AG04450 (cell line): ENCODE measurements around the gene SYTL2. TPM values are rescaled to one million over a fixed set of nuclear protein-coding genes. Genes with fewer than 3 reads are reported as not detected.

ENCODE experiments used
- CTCF ChIA-PET: fragments of 300-600, 350-600 bp; formaldehyde crosslinking; extraction: SDS; loops from one replicate; lab custom pipeline; 2022; ENCODE audit warnings: antibody characterized with exemption, inconsistent platforms; lab: Charles Lee
- POLR2A ChIA-PET: fragments of 350-600 bp; formaldehyde crosslinking; extraction: SDS; loops from one replicate; lab custom pipeline; 2021; ENCODE audit warnings: antibody characterized with exemption, inconsistent platforms; lab: Yijun Ruan, JAX
- DNase-seq: peaks from one replicate; pipeline ENCODE4 v3.0.0-alpha.2; 2011; ENCODE audit warnings: low read depth, low spot score
- H3K27ac ChIP-seq: one replicate; pipeline ENCODE4 v1.5.1; 2012; ENCODE audit warnings: low read depth, low read length, control low read depth
- H3K27me3 ChIP-seq: one replicate; pipeline ENCODE4 v1.6.0; 2012; ENCODE audit warnings: low read length; ENCODE audit not compliant: control insufficient read depth, insufficient read depth
- H3K4me3 ChIP-seq: 2 replicates; pipeline ENCODE4 v1.5.1; 2011; ENCODE audit warnings: mild to moderate bottlenecking, low read depth, low read length, control low read depth
- H3K9me3 ChIP-seq: 2 replicates; pipeline ENCODE4 v1.5.1; 2012; ENCODE audit warnings: low read length; ENCODE audit not compliant: control insufficient read depth, insufficient read depth
- CTCF ChIP-seq: IDR thresholded peaks from 2 replicates; pipeline ENCODE4 v1.5.1; 2011; ENCODE audit warnings: low read depth, low read length, control low read depth, inconsistent platforms
- polyA plus RNA-seq: library from polyadenylated mRNA; depleted of rRNA; stranded (reverse); fragments of >200 nt; gene quantifications from 2 replicates; pipeline ENCODE4 v1.2.3, GENCODE V29; 2011

SYTL2 gene
- polyA plus RNA-seq, 1 experiment: 169 TPM

DNA sequence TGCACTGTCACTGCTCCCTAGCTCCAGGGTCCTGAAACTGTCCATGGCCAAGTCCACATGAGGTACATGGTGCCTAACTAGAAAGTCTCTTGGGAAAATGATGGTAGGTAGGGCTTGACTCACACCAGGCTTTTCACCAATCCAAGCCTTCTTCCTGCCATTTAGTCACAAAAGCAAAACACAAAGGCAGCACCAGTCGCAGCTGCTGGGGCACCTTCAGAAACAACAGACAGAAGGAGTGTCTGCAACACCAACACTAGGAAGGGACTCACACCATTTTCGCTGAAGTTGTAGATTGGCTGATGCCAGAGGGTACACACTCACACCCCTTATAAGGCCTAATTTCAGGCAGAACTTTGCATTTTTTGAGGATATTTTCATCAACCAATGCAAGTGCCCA, 55.7 kb downstream of the SYTL2 start:
- ChIA-PET CTCF (no interaction called here), POLR2A (no interaction called here)
- no peak overlapping the region for H3K4me3 ChIP-seq
- no peaks in the 10 kb centered on the region for H3K27me3 ChIP-seq
- no peaks in the 10 kb centered on the region for H3K9me3 ChIP-seq
- H3K27ac ChIP-seq: no peak overlapping the region
- TF ChIP-seq CTCF: no peak
- no peak for DNase-seq

DNA sequence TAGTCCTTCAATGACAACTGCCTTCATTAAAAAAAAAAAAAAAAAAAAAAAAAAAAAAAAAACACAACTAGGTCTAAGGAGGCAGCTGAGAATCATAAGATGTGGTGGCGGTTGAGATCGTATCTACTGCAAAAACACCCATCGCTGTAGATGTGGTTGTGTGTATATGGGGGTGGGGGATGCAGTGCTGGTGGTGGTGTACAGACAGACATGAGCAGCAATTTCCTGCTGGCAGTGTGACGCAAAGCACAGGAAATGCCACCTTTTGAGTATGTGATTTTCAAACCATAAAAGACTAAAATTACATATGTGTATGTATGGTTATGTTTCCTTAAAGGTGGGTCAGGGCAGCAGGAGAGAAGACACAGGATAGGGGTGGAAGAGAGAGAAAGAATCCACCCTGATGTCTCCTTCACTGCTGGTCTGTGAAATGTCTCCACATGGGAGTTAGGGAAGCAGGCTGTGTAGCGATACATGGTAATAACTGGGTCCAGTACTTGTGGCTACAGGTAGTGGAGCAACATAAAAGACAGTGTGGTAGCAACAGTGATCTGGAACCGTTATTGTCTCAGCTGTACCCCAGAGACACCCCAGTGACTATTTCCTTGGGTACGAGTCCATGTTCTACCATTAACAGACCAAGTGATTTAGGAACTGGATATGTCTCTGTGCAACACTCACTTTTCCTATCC, 57.9 kb downstream of the SYTL2 start:
- CTCF ChIA-PET: no interaction called here
- TF ChIP-seq CTCF: no peak
- H3K9me3 ChIP-seq: no peaks in the 10 kb centered on the region
- POLR2A ChIA-PET: no interaction called here
- no peaks in the 10 kb centered on the region for H3K27me3 ChIP-seq
- no peak overlapping the region for H3K27ac ChIP-seq
- DNase-seq: no peak
- no peak overlapping the region for H3K4me3 ChIP-seq

DNA sequence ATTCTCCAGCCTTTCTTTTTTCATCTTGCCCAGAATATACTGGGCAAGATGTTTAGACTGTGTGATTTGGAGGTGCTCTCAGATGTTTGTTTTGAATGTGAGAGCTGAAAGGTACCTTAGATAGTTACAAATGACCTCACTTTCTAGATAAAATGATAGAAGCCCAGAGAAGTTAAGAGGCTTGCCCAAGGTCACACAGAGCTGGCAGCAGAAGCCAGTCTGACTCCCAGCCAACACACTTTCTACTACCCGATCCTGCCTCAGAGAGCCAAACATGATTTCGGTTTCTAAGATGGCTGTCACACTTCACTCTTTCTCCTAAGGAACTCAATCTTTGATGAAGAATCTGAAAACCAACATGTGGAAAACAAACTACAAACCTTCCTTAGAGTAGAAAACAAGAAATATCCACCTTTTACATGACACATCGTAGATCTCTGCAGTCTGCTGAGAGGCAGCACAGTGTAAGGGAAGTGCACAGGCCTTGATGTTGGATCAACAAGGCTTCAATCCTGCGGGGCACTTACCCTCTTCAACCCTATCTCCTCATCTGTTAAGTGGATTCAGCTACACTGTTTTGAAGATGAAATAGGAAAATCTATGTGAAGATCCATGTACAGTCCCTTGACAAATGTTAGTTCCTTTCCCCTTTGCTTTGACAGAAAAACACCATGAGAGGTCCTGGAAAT, 58.6 kb downstream of the SYTL2 start:
- no peak for DNase-seq
- H3K27me3 ChIP-seq: no peaks in the 10 kb centered on the region
- H3K4me3 ChIP-seq: no peak overlapping the region
- no peaks in the 10 kb centered on the region for H3K9me3 ChIP-seq
- CTCF ChIA-PET: interaction anchor here (0.5 kb wide), 1 partner anchor 61 kb away, joined by 3 read pairs; no protein-coding TSS in a partner anchor
- no peak overlapping the region for H3K27ac ChIP-seq
- TF ChIP-seq CTCF: no peak
- POLR2A ChIA-PET: no interaction called here

DNA sequence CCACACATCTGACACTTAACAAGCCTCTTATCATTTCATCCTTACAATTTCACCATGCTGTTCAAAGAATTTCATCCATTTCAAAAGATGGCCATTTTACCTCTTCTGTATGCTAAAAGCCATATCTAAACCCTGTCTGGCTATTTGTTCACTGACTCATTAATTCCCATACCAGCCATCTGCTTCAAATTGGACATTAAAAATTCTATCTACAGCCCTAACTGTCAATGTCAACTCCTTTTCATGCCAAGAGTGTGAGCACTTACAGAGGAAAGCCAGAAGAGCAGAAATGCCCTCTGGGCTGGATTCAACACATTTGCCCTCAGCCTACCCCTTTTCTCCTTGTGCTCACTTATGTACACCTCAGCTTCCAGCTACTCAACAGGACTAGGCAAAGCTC, 59.2 kb downstream of the SYTL2 start:
- Histone ChIP-seq H3K4me3 (no peak overlapping the region), H3K27ac (no peak overlapping the region), H3K27me3 (no peaks in the 10 kb centered on the region), H3K9me3 (no peaks in the 10 kb centered on the region)
- ChIA-PET POLR2A (no interaction called here), CTCF (no interaction called here)
- no peak for DNase-seq
- no peak for TF ChIP-seq CTCF

DNA sequence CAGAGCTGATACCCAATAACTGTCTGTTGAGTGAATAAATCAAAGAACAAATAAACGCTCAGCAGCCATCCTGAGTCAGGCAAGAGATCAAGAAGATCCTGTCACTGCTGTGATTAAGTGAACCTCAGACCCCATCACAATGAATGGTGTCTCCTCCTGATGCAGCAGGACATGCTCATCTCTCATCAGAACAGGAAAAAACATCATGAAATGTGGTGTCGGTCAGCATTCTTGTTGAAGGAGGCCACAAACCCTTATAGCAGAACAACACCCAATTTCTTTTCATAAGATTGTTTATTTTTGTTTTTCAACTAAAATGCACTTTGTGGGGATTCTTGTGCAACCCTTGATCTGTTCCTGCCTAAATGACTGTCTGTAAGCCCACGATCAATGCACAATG, 60.3 kb downstream of the SYTL2 start:
- CTCF ChIA-PET: no interaction called here
- H3K4me3 ChIP-seq: no peak overlapping the region
- DNase-seq: no peak
- no peak for TF ChIP-seq CTCF
- no peaks in the 10 kb centered on the region for H3K9me3 ChIP-seq
- H3K27me3 ChIP-seq: no peaks in the 10 kb centered on the region
- POLR2A ChIA-PET: no interaction called here
- no peak overlapping the region for H3K27ac ChIP-seq
